GM12878 (cell line): ENCODE results near the gene CAMTA1. TPM values are rescaled to one million over a fixed set of nuclear protein-coding genes. Genes with fewer than 3 reads are reported as not detected.

Experiments used
- ATAC-seq: fragments of 200-7000 bp; cut with Tn5 transposase; 3 replicates; pipeline ENCODE4 v1.9.1; 2020; ENCODE audit warnings: mild to moderate bottlenecking, moderate library complexity
- BruUV-seq: library from RNA; stranded (reverse); fragments of 400-500 nt; replicated peaks from 2 replicates; lab custom pipeline; 2021; lab: Mats Ljungman, UMichigan
- CTCF ChIA-PET: fragments of 300-600 bp; sonication (Branson Sonifier 250); formaldehyde crosslinking; extraction: SDS; loops from one replicate; lab custom pipeline; 2021; ENCODE audit warnings: inconsistent platforms; lab: Yijun Ruan, JAX
- POLR2A ChIA-PET: fragments of 350-600 bp; formaldehyde crosslinking; extraction: SDS; loops from one replicate; lab custom pipeline; 2021; ENCODE audit warnings: inconsistent platforms; lab: Charles Lee
- RAD21 ChIA-PET: fragments of 300-600 bp; sonication (Branson Sonifier 250); formaldehyde crosslinking; loops from one replicate; lab custom pipeline; 2023; ENCODE audit warnings: antibody characterized with exemption; ENCODE audit not compliant: unreplicated experiment; lab: Charles Lee
- SMC1A ChIA-PET: fragments of 300-600 bp; sonication (Branson Sonifier 250); formaldehyde crosslinking; loops from one replicate; lab custom pipeline; 2023; ENCODE audit not compliant: unreplicated experiment, uncharacterized antibody; lab: Charles Lee
- DNase-seq: peaks from one replicate; pipeline ENCODE4 v3.0.0-alpha.2; 2011; ENCODE audit warnings: low read depth, low spot score
- FAIRE-seq: peaks from 3 replicates; lab custom pipeline; 2011; peaks lifted over from hg19 to GRCh38; lab: Jason Lieb, UNC
- H2AFZ ChIP-seq: 2 replicates; pipeline ENCODE4 v1.6.0; 2011; ENCODE audit warnings: low read depth, low read length, control low read depth; ENCODE audit not compliant: control insufficient read depth
- H3K27ac ChIP-seq: 2 replicates; pipeline ENCODE4 v1.5.1; 2011; ENCODE audit warnings: control low read depth; ENCODE audit not compliant: control insufficient read depth, insufficient read depth
- H3K27me3 ChIP-seq, 2 experiments: replicated peaks in 1 of 2; 2 replicates each; pipeline versions ENCODE4 v1.6.0 to v1.6.1; 2011; ENCODE audit warnings: low read length in 1 of 2; ENCODE audit not compliant: control insufficient read depth in 2 of 2, insufficient read depth in 2 of 2
- H3K36me3 ChIP-seq, 2 experiments: 2 replicates each; pipeline ENCODE4 v1.5.1; 2011; ENCODE audit warnings: low read length in 1 of 2; ENCODE audit not compliant: control insufficient read depth in 2 of 2, insufficient read depth in 2 of 2
- H3K4me1 ChIP-seq: 2 replicates; pipeline ENCODE4 v1.6.1; 2011; ENCODE audit warnings: mild to moderate bottlenecking, low read length, moderate library complexity, mixed read lengths; ENCODE audit not compliant: control insufficient read depth, insufficient read depth
- H3K4me2 ChIP-seq: 2 replicates; pipeline ENCODE4 v1.6.0; 2011; ENCODE audit warnings: control low read depth; ENCODE audit not compliant: control insufficient read depth, insufficient read depth
- H3K4me3 ChIP-seq: fragments of 200-600 bp; sonication (generic); 2 replicates; pipeline ENCODE4 v1.5.1; 2016
- H3K79me2 ChIP-seq: 2 replicates; pipeline ENCODE4 v1.6.0; 2011; ENCODE audit warnings: low read length; ENCODE audit not compliant: control insufficient read depth, insufficient read depth
- H3K9ac ChIP-seq: 2 replicates; pipeline ENCODE4 v1.8.0; 2011; ENCODE audit warnings: low read length, control low read depth, mixed read lengths; ENCODE audit not compliant: control insufficient read depth, insufficient read depth
- H3K9me3 ChIP-seq: replicated peaks from 3 replicates; pipeline ENCODE4 v1.5.1; 2011; ENCODE audit warnings: mild to moderate bottlenecking, low read length; ENCODE audit not compliant: control insufficient read depth, insufficient read depth
- H4K20me1 ChIP-seq: 2 replicates; pipeline ENCODE4 v1.6.0; 2011; ENCODE audit not compliant: control insufficient read depth, insufficient read depth
- BACH1 ChIP-seq: fragments of 450-650 bp; IDR thresholded peaks from 2 replicates; pipeline ENCODE4 v1.6.1; 2017; ENCODE audit warnings: mild to moderate bottlenecking, borderline replicate concordance
- DPF2 ChIP-seq: fragments of 450-650 bp; IDR thresholded peaks from 2 replicates; pipeline ENCODE4 v1.6.1; 2017; ENCODE audit warnings: mild to moderate bottlenecking
- GABPA ChIP-seq: IDR thresholded peaks from 2 replicates; pipeline ENCODE4 v1.6.1; 2014; ENCODE audit warnings: antibody characterized with exemption, low read depth, mild to moderate bottlenecking, inconsistent platforms
- HDGF ChIP-seq: fragments of 450-650 bp; IDR thresholded peaks from 2 replicates; pipeline ENCODE4 v1.6.1; 2016; ENCODE audit warnings: antibody characterized with exemption
- NFIC ChIP-seq: IDR thresholded peaks from 2 replicates; pipeline ENCODE4 v1.6.1; 2012; ENCODE audit warnings: low read depth, mild to moderate bottlenecking, inconsistent platforms, low read length, moderate library complexity
- RCOR1 ChIP-seq: conservative IDR thresholded peaks from 2 replicates; pipeline ENCODE4 v1.6.1; 2012; ENCODE audit warnings: low read depth, low read length, improper control_type of control experiment
- SIN3A ChIP-seq: IDR thresholded peaks from 2 replicates; pipeline ENCODE4 v1.6.1; 2012; ENCODE audit warnings: low read depth, low read length, improper control_type of control experiment
- SIX5 ChIP-seq: IDR thresholded peaks from 2 replicates; pipeline ENCODE4 v1.6.1; 2011; ENCODE audit warnings: mild to moderate bottlenecking, low read depth, low read length, moderate library complexity; ENCODE audit not compliant: severe bottlenecking
- SMAD5 ChIP-seq: IDR thresholded peaks from 2 replicates; pipeline ENCODE4 v1.6.1; 2016; ENCODE audit warnings: antibody characterized with exemption, low read depth
- SMC3 ChIP-seq: IDR thresholded peaks from 2 replicates; pipeline ENCODE4 v1.6.1; 2011; ENCODE audit warnings: low read length, improper control_type of control experiment, borderline replicate concordance
- SUZ12 ChIP-seq: fragments of 200-600 bp; sonication (generic); IDR thresholded peaks from one replicate; pipeline ENCODE4 v1.6.1; 2018; ENCODE audit warnings: antibody characterized with exemption, mild to moderate bottlenecking; ENCODE audit not compliant: unreplicated experiment
- ZSCAN29 ChIP-seq: fragments of 450-650 bp; IDR thresholded peaks from 2 replicates; pipeline ENCODE4 v1.6.1; 2017; ENCODE audit warnings: mild to moderate bottlenecking, moderate library complexity
- WGBS: methylation state at CpG from one replicate; pipeline ENCODE4 v1.1.6; 2016; ENCODE audit warnings: low lambda C conversion rate; ENCODE audit not compliant: insufficient replicate concordance, insufficient coverage; ENCODE audit errors: missing lambda C conversion rate; 5-methylcytosine and 5-hydroxymethylcytosine counted together
- in situ Hi-C: fragments of 300-500 bp; cut with MboI; formaldehyde crosslinking; loops from 9 replicates; pipeline ENCODE4 v1.14.3; 2018; ENCODE audit warnings: mixed read lengths
- intact Hi-C: fragments of 100-400 bp; cut with micrococcal nuclease; formaldehyde crosslinking; loops from one replicate; pipeline ENCODE4 v1.14.2; 2022; ENCODE audit not compliant: unreplicated experiment
- polyA plus RNA-seq, 11 experiments: library from polyadenylated mRNA; depleted of rRNA in 4 of 11; unstranded in 6 of 11; stranded (reverse) in 5 of 11; fragments of >200 nt; fragmentation: Nextera tagmentation in 4 of 11; fragmentation: Illumina TruSeq in 1 of 11; extraction: Ambion mirVana in 4 of 11; extraction: Trizol in 1 of 11; gene quantifications; 1 replicate in 1 of 11; 2 replicates in 10 of 11; pipeline versions ENCODE4 v1.2.1 to v1.2.3, GENCODE V29; 2011 to 2016; ENCODE audit warnings: inconsistent platforms in 2 of 11, missing spikeins in 2 of 11, low read depth in 1 of 11
- total RNA-seq, 4 experiments: library from RNA; depleted of rRNA in 3 of 4; stranded (reverse); fragments of >200 nt in 3 of 4; fragmentation: Illumina TruSeq in 1 of 4; extraction: Trizol in 1 of 4; gene quantifications; 2 replicates each; pipeline versions ENCODE4 v1.2.1 to v1.2.3, GENCODE V29; 2013 to 2021
- TF ChIP-seq, protein P1 (sequence below): fragments of 450-650 bp; IDR thresholded peaks from 2 replicates; pipeline ENCODE4 v1.6.1; 2018; ENCODE audit warnings: borderline replicate concordance, mild to moderate bottlenecking; ENCODE audit not compliant: partially characterized antibody
- TF ChIP-seq, protein P2 (sequence below): fragments of 450-650 bp; IDR thresholded peaks from 2 replicates; pipeline ENCODE4 v1.6.1; 2017; ENCODE audit warnings: antibody characterized with exemption, mild to moderate bottlenecking, moderate library complexity

Gene CAMTA1
- total and polyA plus RNA-seq, 10 of the 15 experiments (the other 5 are each of a cell fraction or from before 2014, with no cell fraction given) = 37.7 to 148 (median 76.4) TPM

DNA sequence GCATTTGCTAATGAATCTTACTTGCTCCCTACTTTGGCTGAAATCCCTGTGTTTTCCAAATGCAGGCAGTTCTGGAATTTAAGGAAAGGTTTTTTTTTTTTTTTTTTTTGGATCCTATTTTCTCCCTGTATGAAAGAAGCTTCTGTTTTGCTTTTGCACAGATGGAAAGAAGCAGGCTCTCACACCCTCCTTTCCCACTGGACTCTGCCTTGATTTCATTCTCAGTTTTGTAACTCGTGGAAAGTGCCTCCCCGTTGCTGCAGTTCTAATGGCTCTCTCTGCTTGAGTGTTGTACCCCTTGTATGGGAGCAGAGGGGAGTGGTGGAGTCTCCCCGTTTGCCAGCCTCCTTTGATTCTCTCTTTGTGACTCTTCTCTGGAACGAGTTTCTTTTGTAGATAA is 291.9 kb downstream of the CAMTA1 start:
- Histone ChIP-seq H3K4me1 (no peaks in the 10 kb centered on the region), H4K20me1 (no peaks in the 10 kb centered on the region), H3K4me2 (no peak overlapping the region), H3K27me3 (no peaks in the 10 kb centered on the region; a peak in 1 of 4 replicates), H3K9ac (no peak overlapping the region), H3K36me3 (no peaks in the 10 kb centered on the region), H3K4me3 (no peak overlapping the region), H3K9me3 (no peaks in the 10 kb centered on the region; the same call in 2 of the 3 replicates), H3K79me2 (no peaks in the 10 kb centered on the region), H3K27ac (no peak overlapping the region)
- RAD21 ChIA-PET = no interaction called here
- DNase-seq (no peak), ATAC-seq (no peak), FAIRE-seq (no peak)
- SMC1A ChIA-PET = no interaction called here
- no TSS peak for BruUV-seq
- in situ Hi-C loops (no loop called here), intact Hi-C loops (loop anchor here (10.0 kb wide), 1 partner anchor 128 kb away; no protein-coding TSS in a partner anchor)
- POLR2A ChIA-PET = no interaction called here
- 3% methylated on average over 4 of the region's 4 CpGs for WGBS
- CTCF ChIA-PET = no interaction called here
- TF ChIP-seq GABPA (no peak), DPF2 (no peak), SUZ12 (no peak), SIX5 (no peak), HDGF (no peak), SIN3A (no peak)
- TF ChIP-seq, all 136 proteins: peak for 0
- no peak overlapping the region for H2AFZ ChIP-seq

DNA sequence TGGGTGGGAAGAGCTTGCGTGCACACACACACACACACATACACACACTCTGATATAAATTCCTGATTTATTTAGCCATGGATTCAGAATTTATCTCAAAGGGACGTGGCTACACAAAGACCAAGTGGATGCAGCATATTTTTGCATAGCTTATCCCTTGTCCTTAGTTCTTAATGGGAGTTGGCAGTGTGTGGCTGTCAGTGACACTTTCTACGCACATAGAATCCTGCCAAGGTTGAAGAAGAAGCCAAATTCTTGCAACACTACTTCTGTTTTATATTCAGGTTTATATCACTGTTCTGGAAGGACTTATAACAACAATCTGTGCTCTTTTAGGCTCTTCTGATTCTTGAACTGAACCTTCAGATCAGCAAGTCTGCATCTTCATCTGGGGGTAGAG is 292.7 kb downstream of the CAMTA1 start:
- BruUV-seq = no TSS peak
- Histone ChIP-seq H3K4me1 (no peaks in the 10 kb centered on the region), H3K79me2 (no peaks in the 10 kb centered on the region), H3K36me3 (no peaks in the 10 kb centered on the region), H3K9me3 (no peaks in the 10 kb centered on the region; the same call in 2 of the 3 replicates), H3K27ac (no peak overlapping the region), H3K4me3 (no peak overlapping the region), H4K20me1 (no peaks in the 10 kb centered on the region), H3K27me3 (no peaks in the 10 kb centered on the region; a peak in 1 of 4 replicates), H3K4me2 (no peak overlapping the region), H2AFZ (no peak overlapping the region), H3K9ac (no peak overlapping the region)
- FAIRE-seq = no peak
- no peak for DNase-seq
- no peak for ATAC-seq
- 25% methylated on average over 3 of the region's 3 CpGs for WGBS
- in situ Hi-C loops = no loop called here
- TF ChIP-seq BACH1 (no peak), SMC3 (no peak), NFIC (no peak), ZSCAN29 (no peak), RCOR1 (no peak), SMAD5 (no peak)
- TF ChIP-seq, protein P1, sequence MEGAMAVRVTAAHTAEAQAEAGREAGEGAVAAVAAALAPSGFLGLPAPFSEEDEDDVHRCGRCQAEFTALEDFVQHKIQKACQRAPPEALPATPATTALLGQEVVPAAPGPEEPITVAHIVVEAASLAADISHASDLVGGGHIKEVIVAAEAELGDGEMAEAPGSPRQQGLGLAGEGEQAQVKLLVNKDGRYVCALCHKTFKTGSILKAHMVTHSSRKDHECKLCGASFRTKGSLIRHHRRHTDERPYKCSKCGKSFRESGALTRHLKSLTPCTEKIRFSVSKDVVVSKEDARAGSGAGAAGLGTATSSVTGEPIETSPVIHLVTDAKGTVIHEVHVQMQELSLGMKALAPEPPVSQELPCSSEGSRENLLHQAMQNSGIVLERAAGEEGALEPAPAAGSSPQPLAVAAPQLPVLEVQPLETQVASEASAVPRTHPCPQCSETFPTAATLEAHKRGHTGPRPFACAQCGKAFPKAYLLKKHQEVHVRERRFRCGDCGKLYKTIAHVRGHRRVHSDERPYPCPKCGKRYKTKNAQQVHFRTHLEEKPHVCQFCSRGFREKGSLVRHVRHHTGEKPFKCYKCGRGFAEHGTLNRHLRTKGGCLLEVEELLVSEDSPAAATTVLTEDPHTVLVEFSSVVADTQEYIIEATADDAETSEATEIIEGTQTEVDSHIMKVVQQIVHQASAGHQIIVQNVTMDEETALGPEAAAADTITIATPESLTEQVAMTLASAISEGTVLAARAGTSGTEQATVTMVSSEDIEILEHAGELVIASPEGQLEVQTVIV = no peak
- TF ChIP-seq, protein P2, sequence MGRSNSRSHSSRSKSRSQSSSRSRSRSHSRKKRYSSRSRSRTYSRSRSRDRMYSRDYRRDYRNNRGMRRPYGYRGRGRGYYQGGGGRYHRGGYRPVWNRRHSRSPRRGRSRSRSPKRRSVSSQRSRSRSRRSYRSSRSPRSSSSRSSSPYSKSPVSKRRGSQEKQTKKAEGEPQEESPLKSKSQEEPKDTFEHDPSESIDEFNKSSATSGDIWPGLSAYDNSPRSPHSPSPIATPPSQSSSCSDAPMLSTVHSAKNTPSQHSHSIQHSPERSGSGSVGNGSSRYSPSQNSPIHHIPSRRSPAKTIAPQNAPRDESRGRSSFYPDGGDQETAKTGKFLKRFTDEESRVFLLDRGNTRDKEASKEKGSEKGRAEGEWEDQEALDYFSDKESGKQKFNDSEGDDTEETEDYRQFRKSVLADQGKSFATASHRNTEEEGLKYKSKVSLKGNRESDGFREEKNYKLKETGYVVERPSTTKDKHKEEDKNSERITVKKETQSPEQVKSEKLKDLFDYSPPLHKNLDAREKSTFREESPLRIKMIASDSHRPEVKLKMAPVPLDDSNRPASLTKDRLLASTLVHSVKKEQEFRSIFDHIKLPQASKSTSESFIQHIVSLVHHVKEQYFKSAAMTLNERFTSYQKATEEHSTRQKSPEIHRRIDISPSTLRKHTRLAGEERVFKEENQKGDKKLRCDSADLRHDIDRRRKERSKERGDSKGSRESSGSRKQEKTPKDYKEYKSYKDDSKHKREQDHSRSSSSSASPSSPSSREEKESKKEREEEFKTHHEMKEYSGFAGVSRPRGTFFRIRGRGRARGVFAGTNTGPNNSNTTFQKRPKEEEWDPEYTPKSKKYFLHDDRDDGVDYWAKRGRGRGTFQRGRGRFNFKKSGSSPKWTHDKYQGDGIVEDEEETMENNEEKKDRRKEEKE = no peak
- ChIA-PET RAD21 (no interaction called here), CTCF (no interaction called here), SMC1A (no interaction called here), POLR2A (no interaction called here)
- intact Hi-C loops = loop anchor here (10.0 kb wide), 1 partner anchor 127 kb away; no protein-coding TSS in a partner anchor
